Tibial nerve (tissue), 4 donors: ENCODE measurements around the gene FAT4.

Experiments
- EP300 ChIP-seq, 2 donors: sonication (generic); formaldehyde crosslinking; IDR thresholded peaks; one replicate each; pipeline ENCODE4 v1.6.1; 2017; ENCODE audit warnings: antibody characterized with exemption in 2 of 2, mild to moderate bottlenecking in 1 of 2
- POLR2A ChIP-seq, 2 donors: fragments of 450-650 bp; IDR thresholded peaks; one replicate each; pipeline ENCODE4 v1.6.1; 2017; ENCODE audit warnings: antibody characterized with exemption in 2 of 2, mild to moderate bottlenecking in 2 of 2, moderate library complexity in 2 of 2
- TF ChIP-seq, protein P1 (sequence below), 5 experiments: fragments of 200-600 bp in 3 of 5; fragments of 450-650 bp in 2 of 5; sonication (generic) in 3 of 5; IDR thresholded peaks; one replicate each; pipeline ENCODE4 v1.5.1; 2016 to 2019; ENCODE audit warnings: antibody characterized with exemption in 5 of 5, mild to moderate bottlenecking in 3 of 5, moderate library complexity in 2 of 5

DNA sequence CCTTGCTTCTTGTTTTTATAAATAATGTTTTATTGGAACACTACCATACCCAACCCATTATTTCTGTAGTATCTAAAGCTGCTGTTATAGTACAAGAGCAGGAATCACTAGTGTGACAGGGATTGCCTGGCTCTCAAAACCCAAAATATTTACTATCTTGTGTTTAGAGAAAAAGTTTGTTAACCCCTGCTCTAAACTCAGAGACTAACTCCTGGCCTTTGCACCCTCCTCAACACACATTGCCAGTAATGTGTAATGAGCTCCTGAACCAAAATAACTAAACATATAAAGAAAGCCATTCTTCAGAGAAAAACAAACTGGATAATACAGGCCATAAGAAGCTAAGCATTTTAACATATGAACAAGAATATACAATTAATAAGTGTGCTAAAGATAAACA lies 8.2 kb upstream of the FAT4 start:
- TF ChIP-seq, protein P1, sequence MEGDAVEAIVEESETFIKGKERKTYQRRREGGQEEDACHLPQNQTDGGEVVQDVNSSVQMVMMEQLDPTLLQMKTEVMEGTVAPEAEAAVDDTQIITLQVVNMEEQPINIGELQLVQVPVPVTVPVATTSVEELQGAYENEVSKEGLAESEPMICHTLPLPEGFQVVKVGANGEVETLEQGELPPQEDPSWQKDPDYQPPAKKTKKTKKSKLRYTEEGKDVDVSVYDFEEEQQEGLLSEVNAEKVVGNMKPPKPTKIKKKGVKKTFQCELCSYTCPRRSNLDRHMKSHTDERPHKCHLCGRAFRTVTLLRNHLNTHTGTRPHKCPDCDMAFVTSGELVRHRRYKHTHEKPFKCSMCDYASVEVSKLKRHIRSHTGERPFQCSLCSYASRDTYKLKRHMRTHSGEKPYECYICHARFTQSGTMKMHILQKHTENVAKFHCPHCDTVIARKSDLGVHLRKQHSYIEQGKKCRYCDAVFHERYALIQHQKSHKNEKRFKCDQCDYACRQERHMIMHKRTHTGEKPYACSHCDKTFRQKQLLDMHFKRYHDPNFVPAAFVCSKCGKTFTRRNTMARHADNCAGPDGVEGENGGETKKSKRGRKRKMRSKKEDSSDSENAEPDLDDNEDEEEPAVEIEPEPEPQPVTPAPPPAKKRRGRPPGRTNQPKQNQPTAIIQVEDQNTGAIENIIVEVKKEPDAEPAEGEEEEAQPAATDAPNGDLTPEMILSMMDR (IDR thresholded peaks at IDR 0.05): no peak
- no peak for TF ChIP-seq EP300 (IDR thresholded peaks at IDR 0.05)
- no peak for TF ChIP-seq POLR2A (IDR thresholded peaks at IDR 0.05)
